ENCODE results near the gene TBXAS1.

DNA sequence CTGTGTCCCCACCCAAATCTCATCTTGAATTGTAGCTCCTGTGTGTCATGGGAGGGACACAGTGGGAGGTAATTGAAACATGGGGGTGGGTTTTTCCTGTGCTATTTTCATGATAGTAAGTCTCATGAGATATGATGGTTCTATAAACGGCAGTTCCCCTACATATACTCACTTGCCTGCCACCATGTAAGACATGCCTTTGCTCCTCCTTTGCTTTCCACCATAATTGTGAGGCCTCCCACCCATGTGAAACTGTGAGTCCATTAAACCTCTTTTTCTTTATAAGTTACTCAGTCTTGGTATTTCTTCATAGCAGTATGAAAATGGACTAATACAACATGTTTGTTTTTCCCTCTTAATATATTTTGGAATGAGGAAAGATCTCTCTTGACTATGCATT is 24.5 kb upstream of the TBXAS1 start:
- TF ChIP-seq, protein P1, sequence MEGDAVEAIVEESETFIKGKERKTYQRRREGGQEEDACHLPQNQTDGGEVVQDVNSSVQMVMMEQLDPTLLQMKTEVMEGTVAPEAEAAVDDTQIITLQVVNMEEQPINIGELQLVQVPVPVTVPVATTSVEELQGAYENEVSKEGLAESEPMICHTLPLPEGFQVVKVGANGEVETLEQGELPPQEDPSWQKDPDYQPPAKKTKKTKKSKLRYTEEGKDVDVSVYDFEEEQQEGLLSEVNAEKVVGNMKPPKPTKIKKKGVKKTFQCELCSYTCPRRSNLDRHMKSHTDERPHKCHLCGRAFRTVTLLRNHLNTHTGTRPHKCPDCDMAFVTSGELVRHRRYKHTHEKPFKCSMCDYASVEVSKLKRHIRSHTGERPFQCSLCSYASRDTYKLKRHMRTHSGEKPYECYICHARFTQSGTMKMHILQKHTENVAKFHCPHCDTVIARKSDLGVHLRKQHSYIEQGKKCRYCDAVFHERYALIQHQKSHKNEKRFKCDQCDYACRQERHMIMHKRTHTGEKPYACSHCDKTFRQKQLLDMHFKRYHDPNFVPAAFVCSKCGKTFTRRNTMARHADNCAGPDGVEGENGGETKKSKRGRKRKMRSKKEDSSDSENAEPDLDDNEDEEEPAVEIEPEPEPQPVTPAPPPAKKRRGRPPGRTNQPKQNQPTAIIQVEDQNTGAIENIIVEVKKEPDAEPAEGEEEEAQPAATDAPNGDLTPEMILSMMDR (conservative IDR thresholded peaks at IDR 0.05; ENCODE audit: low read length): no peak
- TF ChIP-seq EZH2phosphoT487 (IDR thresholded peaks at IDR 0.05; ENCODE audit: borderline replicate concordance, low read depth, low read length): no peak
